SU-DHL-6 (cell line): ENCODE results near the gene MBD3.

ENCODE experiments used
- CTCF ChIP-seq: fragments of 200-600 bp; sonication (generic); IDR thresholded peaks from one replicate; pipeline ENCODE4 v1.5.1; 2017; ENCODE audit warnings: antibody characterized with exemption, mild to moderate bottlenecking, low read length, moderate library complexity; ENCODE audit not compliant: insufficient read depth, poor library complexity, severe bottlenecking
- EZH2phosphoT487 ChIP-seq: fragments of 200-600 bp; sonication (generic), shearing (Covaris generic); conservative IDR thresholded peaks from 2 replicates; pipeline ENCODE4 v1.6.1; 2018; ENCODE audit warnings: mild to moderate bottlenecking, antibody characterized with exemption, low read length, moderate library complexity, mixed read lengths

GRCh38 chr19:1576242-1577089 lies 16.2 kb downstream of the MBD3 start:
- TF ChIP-seq CTCF (no peak), EZH2phosphoT487 (no peak)
